HepG2 (cell line): ENCODE data around the gene POU6F1. TPM values are rescaled to one million over a fixed set of nuclear protein-coding genes. Genes with fewer than 3 reads are reported as not detected.
A peak's percentile ranks its signal among the peaks of the same experiment; 100 is the strongest.

Source experiments
- AGO1 ChIP-seq: fragments of 200-400 bp; formaldehyde crosslinking; IDR thresholded peaks from 2 replicates; pipeline ENCODE4 v1.6.1; 2017; ENCODE audit warnings: mild to moderate bottlenecking, low read depth, low read length, moderate library complexity; ENCODE audit not compliant: poor library complexity, severe bottlenecking
- CBFB ChIP-seq: sonication (generic); formaldehyde crosslinking; IDR thresholded peaks from 2 replicates; pipeline ENCODE4 v1.4.0; 2020; ENCODE audit warnings: missing genetic modification reagents
- CC2D1A ChIP-seq: sonication (generic); formaldehyde crosslinking; IDR thresholded peaks from 2 replicates; pipeline ENCODE4 v1.8.1; 2023; ENCODE audit warnings: mild to moderate bottlenecking, missing genetic modification reagents
- CCDC6 ChIP-seq: sonication (generic); formaldehyde crosslinking; IDR thresholded peaks from 2 replicates; pipeline ENCODE4 v1.8.1; 2022; ENCODE audit warnings: mild to moderate bottlenecking, missing genetic modification reagents, moderate library complexity
- ETV6 ChIP-seq: sonication (generic); formaldehyde crosslinking; conservative IDR thresholded peaks from 2 replicates; pipeline ENCODE4 v1.4.0; 2020; ENCODE audit warnings: missing genetic modification reagents
- KLF12 ChIP-seq: sonication (generic); formaldehyde crosslinking; IDR thresholded peaks from 2 replicates; pipeline ENCODE4 v1.4.0; 2020; ENCODE audit warnings: missing genetic modification reagents, borderline replicate concordance
- MTF2 ChIP-seq: sonication (generic); formaldehyde crosslinking; IDR thresholded peaks from 2 replicates; pipeline ENCODE4 v1.5.0; 2020; ENCODE audit warnings: missing genetic modification reagents, borderline replicate concordance
- POLR2A ChIP-seq, 2 experiments: IDR thresholded peaks; 2 replicates each; pipeline ENCODE4 v1.6.1; 2011; ENCODE audit warnings: low read depth in 2 of 2, low read length in 2 of 2, mild to moderate bottlenecking in 1 of 2, moderate library complexity in 1 of 2; ENCODE audit not compliant: insufficient read depth in 1 of 2
- RBM39 ChIP-seq: fragments of 200-400 bp; formaldehyde crosslinking; IDR thresholded peaks from one replicate; pipeline ENCODE4 v1.6.1; 2018; ENCODE audit warnings: antibody characterized with exemption, mild to moderate bottlenecking, low read depth, low read length; ENCODE audit not compliant: poor library complexity, severe bottlenecking
- RFX1 ChIP-seq: fragments of 450-650 bp; IDR thresholded peaks from 2 replicates; pipeline ENCODE4 v1.6.1; 2017
- STAG1 ChIP-seq: sonication (generic); formaldehyde crosslinking; IDR thresholded peaks from 2 replicates; pipeline ENCODE4 v1.4.0; 2020; ENCODE audit warnings: missing genetic modification reagents
- ZFAT ChIP-seq: sonication (generic); formaldehyde crosslinking; conservative IDR thresholded peaks from 2 replicates; pipeline ENCODE4 v1.8.1; 2023; ENCODE audit warnings: missing genetic modification reagents, inconsistent platforms
- ZNF142 ChIP-seq: sonication (generic); formaldehyde crosslinking; IDR thresholded peaks from 2 replicates; pipeline ENCODE4 v1.4.0; 2020; ENCODE audit warnings: missing genetic modification reagents
- ZNF143 ChIP-seq: sonication (generic); formaldehyde crosslinking; IDR thresholded peaks from 2 replicates; pipeline ENCODE4 v1.4.0; 2020; ENCODE audit warnings: missing genetic modification reagents
- ZNF235 ChIP-seq: sonication (generic); formaldehyde crosslinking; IDR thresholded peaks from 2 replicates; pipeline ENCODE4 v1.8.1; 2023; ENCODE audit warnings: mild to moderate bottlenecking, missing genetic modification reagents, borderline replicate concordance
- ZNF264 ChIP-seq: sonication (generic); formaldehyde crosslinking; IDR thresholded peaks from 2 replicates; pipeline ENCODE4 v1.4.0; 2020; ENCODE audit warnings: missing genetic modification reagents
- ZNF382 ChIP-seq: sonication (generic); formaldehyde crosslinking; IDR thresholded peaks from 2 replicates; pipeline ENCODE4 v1.5.0; 2020; ENCODE audit warnings: missing genetic modification reagents, mild to moderate bottlenecking, borderline replicate concordance
- ZNF451 ChIP-seq: sonication (generic); formaldehyde crosslinking; IDR thresholded peaks from 2 replicates; pipeline ENCODE4 v1.5.0; 2020; ENCODE audit warnings: mild to moderate bottlenecking, missing genetic modification reagents
- ZNF547 ChIP-seq: sonication (generic); formaldehyde crosslinking; IDR thresholded peaks from 2 replicates; pipeline ENCODE4 v1.5.1; 2020; ENCODE audit warnings: mild to moderate bottlenecking, missing genetic modification reagents
- ZNF703 ChIP-seq: sonication (generic); formaldehyde crosslinking; IDR thresholded peaks from 2 replicates; pipeline ENCODE4 v1.5.1; 2020; ENCODE audit warnings: missing genetic modification reagents, mild to moderate bottlenecking, moderate library complexity, borderline replicate concordance
- ZNF749 ChIP-seq: sonication (generic); formaldehyde crosslinking; IDR thresholded peaks from 2 replicates; pipeline ENCODE4 v1.8.0; 2022; ENCODE audit warnings: mild to moderate bottlenecking, missing genetic modification reagents, moderate library complexity, borderline replicate concordance
- ZNF773 ChIP-seq: sonication (generic); formaldehyde crosslinking; IDR thresholded peaks from 2 replicates; pipeline ENCODE4 v1.4.0; 2020; ENCODE audit warnings: missing genetic modification reagents, borderline replicate concordance
- ZNF841 ChIP-seq: sonication (generic); formaldehyde crosslinking; IDR thresholded peaks from 2 replicates; pipeline ENCODE4 v1.8.1; 2023; ENCODE audit warnings: missing genetic modification reagents, borderline replicate concordance
- ZSCAN9 ChIP-seq: IDR thresholded peaks from 2 replicates; pipeline ENCODE4 v1.6.1; 2016; ENCODE audit warnings: borderline replicate concordance
- polyA plus RNA-seq, 8 experiments: library from polyadenylated mRNA; depleted of rRNA in 3 of 8; stranded (reverse) in 7 of 8; unstranded in 1 of 8; fragments of >200 nt; fragmentation: Illumina TruSeq in 4 of 8; extraction: Trizol in 4 of 8; gene quantifications; 2 replicates each; pipeline versions ENCODE4 v1.2.1 to v1.2.3, GENCODE V29; 2011 to 2016; ENCODE audit warnings: low read depth in 4 of 8, missing spikeins in 1 of 8, mixed read lengths in 1 of 8; ENCODE audit not compliant: insufficient read depth in 1 of 8
- total RNA-seq, 5 experiments: library from RNA; depleted of rRNA; stranded (reverse); fragments of >200 nt; fragmentation: Illumina TruSeq; extraction: Trizol; gene quantifications; 2 replicates each; pipeline ENCODE4 v1.2.3, GENCODE V29; 2016; ENCODE audit warnings: low read depth in 1 of 5
- TF ChIP-seq, protein P1 (sequence below): sonication (generic); formaldehyde crosslinking; IDR thresholded peaks from 2 replicates; pipeline ENCODE4 v1.5.1; 2020; ENCODE audit warnings: missing genetic modification reagents, mild to moderate bottlenecking, borderline replicate concordance

The POU6F1 gene
- total and polyA plus RNA-seq, 2 of the 13 experiments (the other 11 are each of a cell fraction or from before 2014, with no cell fraction given): 0.48 to 0.51 TPM

DNA sequence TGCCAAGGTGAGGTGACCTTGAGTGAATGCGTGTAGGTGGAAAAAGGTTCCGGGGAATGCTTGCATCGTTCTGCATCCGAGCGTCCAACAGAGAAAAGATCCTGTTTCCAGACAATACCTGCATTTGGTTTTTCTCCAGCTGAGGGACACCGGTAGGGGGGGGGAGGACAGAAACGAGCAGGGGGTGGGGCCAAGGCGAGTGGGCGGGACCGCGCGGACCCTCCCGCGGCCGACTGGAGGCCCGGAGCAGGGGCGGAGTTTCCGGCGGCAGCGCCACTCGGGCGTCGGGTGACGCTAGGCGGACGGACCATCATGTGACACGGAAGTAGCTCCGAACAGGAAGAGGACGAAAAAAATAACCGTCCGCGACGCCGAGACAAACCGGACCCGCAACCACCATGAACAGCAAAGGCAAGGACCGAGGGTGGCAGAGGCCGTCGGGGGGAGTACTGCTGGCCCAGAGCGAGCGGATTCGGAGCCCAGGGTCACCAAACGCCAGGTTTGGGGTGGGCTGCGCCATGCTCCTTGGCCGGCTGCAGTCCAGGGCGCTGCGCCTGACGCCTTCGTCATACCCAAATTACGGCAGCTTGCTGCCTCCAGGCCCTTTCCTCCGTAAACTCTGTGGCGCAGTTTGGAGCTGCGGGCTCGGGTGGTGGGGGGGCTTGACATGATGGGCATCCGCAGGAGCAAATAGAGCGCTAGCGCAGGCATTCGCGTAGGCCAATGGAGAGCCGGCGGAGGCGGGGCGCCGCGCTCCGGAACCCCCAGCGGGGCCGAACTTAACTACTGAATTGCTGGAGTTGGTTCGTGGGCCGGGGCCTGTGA, 20.9 kb upstream of the POU6F1 start, which contains the start of gene DAZAP2 (continued):
- peak; percentile 69; the same call in 1 of the 2 replicates for TF ChIP-seq ZNF142
- no peak for TF ChIP-seq MTF2
- no peak for TF ChIP-seq KLF12 (CRISPR knock-in tag)
- TF ChIP-seq RBM39: peak; percentile 74
- no peak for TF ChIP-seq ZFAT (CRISPR knock-in tag)
- TF ChIP-seq AGO1: peak; percentile 67
- peak; percentile 58; the same call in 1 of the 2 replicates for TF ChIP-seq CCDC6 (CRISPR knock-in tag)
- peak; percentile 18 for TF ChIP-seq STAG1 (CRISPR knock-in tag)
- TF ChIP-seq ZNF143 (CRISPR knock-in tag): 0 out of 2 replicates have a peak, but pooled peaks have one; percentile 57
- TF ChIP-seq, protein P1, sequence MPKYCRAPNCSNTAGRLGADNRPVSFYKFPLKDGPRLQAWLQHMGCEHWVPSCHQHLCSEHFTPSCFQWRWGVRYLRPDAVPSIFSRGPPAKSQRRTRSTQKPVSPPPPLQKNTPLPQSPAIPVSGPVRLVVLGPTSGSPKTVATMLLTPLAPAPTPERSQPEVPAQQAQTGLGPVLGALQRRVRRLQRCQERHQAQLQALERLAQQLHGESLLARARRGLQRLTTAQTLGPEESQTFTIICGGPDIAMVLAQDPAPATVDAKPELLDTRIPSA (CRISPR knock-in tag): no peak
- no peak for TF ChIP-seq ZNF749 (CRISPR knock-in tag)
- no peak for TF ChIP-seq ZNF382 (CRISPR knock-in tag)
- TF ChIP-seq CC2D1A: no peak
- TF ChIP-seq ZNF773 (CRISPR knock-in tag): peak; percentile 56; the same call in 1 of the 2 replicates
- no peak for TF ChIP-seq ZNF451 (CRISPR knock-in tag)
- peak; percentile 48; the same call in 1 of the 2 replicates for TF ChIP-seq CBFB (CRISPR knock-in tag)
- TF ChIP-seq ZNF703: 0 out of 2 replicates have a peak, but pooled peaks have one; percentile 19
- no peak for TF ChIP-seq ZSCAN9 (CRISPR knock-in tag)
- 0 out of 2 replicates have a peak, but pooled peaks have one; percentile 52 for TF ChIP-seq ETV6 (CRISPR knock-in tag)
- TF ChIP-seq ZNF547 (CRISPR knock-in tag): no peak
- TF ChIP-seq ZNF841 (CRISPR knock-in tag): no peak
- TF ChIP-seq ZNF264 (CRISPR knock-in tag): peak; percentile 59; the same call in 1 of the 2 replicates
- TF ChIP-seq POLR2A (IDR thresholded peaks at IDR 0.05; ENCODE audit: insufficient read depth in 1 of 2, low read depth in 2 of 2, low read length in 2 of 2): peak; percentile 59 to 86
- TF ChIP-seq ZNF235 (CRISPR knock-in tag): no peak
- TF ChIP-seq RFX1: no peak
